Measurements from ENCODE around the gene ATP6V0C.

GRCh38 chr16:2511128-2511800 lies 2.5 kb upstream of the ATP6V0C start:
- no peak for TF ChIP-seq POLR2A (IDR thresholded peaks at IDR 0.05)
- TF ChIP-seq CTCF (IDR thresholded peaks at IDR 0.05 in 4 of 5, conservative IDR thresholded peaks at IDR 0.05 in 1 of 5), result no peak

Data from gastrocnemius medialis (tissue), 4 donors.